ENCODE results near the gene CHD5. TPM values are rescaled to one million over a fixed set of nuclear protein-coding genes. Genes with fewer than 3 reads are reported as not detected.

CHD5 gene
- polyA plus RNA-seq, 1 donor: 2.6 TPM

- no CpG with 5 or more reads among the region's 10 CpGs for WGBS (ENCODE audit: insufficient coverage, low lambda C conversion rate)
- H3K4me1 ChIP-seq (ENCODE audit: control insufficient read depth, insufficient read depth, low read length): no peaks in the 10 kb centered on the region
- no peaks in the 10 kb centered on the region for H3K36me3 ChIP-seq (ENCODE audit: control insufficient read depth, insufficient read depth, low read length)
- peaks cover 32% of the 10 kb centered on the region for H3K27me3 ChIP-seq (ENCODE audit: control insufficient read depth, insufficient read depth, low read length)
- no peak overlapping the region for H3K4me3 ChIP-seq (ENCODE audit: low read length)
- no peak for DNase-seq
- no peak overlapping the region for H3K27ac ChIP-seq (ENCODE audit: low read length)
- H3K9me3 ChIP-seq (ENCODE audit: control insufficient read depth, low read depth, low read length): peaks cover 7% of the 10 kb centered on the region
These were observed 7.6 kb downstream of the CHD5 start for GRCh38 chr1:6172549-6172948.

GRCh38 chr1:6171548-6172124 lies 8.5 kb downstream of the CHD5 start:
- H3K4me1 ChIP-seq (ENCODE audit: control insufficient read depth, insufficient read depth, low read length): no peaks in the 10 kb centered on the region
- H3K36me3 ChIP-seq (ENCODE audit: control insufficient read depth, insufficient read depth, low read length): no peaks in the 10 kb centered on the region
- H3K27me3 ChIP-seq (ENCODE audit: control insufficient read depth, insufficient read depth, low read length): peaks cover 23% of the 10 kb centered on the region
- WGBS (ENCODE audit: insufficient coverage, low lambda C conversion rate): no CpG with 5 or more reads among the region's 10 CpGs
- no peak for DNase-seq
- no peak overlapping the region for H3K27ac ChIP-seq (ENCODE audit: low read length)
- no peak overlapping the region for H3K4me3 ChIP-seq (ENCODE audit: low read length)
- H3K9me3 ChIP-seq (ENCODE audit: control insufficient read depth, low read depth, low read length): peaks cover 7% of the 10 kb centered on the region

DNA sequence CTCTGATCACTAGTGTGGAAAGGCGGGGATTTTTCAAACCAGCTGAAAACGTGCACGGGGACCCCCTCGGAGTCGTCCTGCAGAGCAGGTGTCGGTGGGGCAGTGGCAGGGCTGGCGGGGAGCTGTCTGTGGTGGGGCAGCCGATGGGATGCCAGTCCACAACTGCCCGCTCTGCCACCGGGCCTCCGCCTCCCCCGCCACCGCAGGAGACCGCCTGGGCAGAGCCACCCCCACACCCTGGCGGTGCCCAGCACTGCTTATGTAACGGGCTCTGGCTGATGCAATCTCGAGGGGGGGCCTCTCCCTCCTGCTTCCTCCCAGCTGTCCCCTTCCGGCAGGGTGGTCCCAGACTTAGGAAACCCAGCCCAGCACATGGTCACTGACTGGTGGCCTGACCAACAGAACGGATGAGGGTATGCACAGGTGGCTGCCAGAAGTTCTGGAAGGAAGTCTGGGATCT lies 9.3 kb downstream of the CHD5 start:
- WGBS (ENCODE audit: insufficient coverage, low lambda C conversion rate): no CpG with 5 or more reads among the region's 19 CpGs
- Histone ChIP-seq H3K27ac (ENCODE audit: low read length) (no peak overlapping the region), H3K4me1 (ENCODE audit: control insufficient read depth, insufficient read depth, low read length) (no peaks in the 10 kb centered on the region), H3K36me3 (ENCODE audit: control insufficient read depth, insufficient read depth, low read length) (no peaks in the 10 kb centered on the region), H3K4me3 (ENCODE audit: low read length) (no peak overlapping the region), H3K9me3 (ENCODE audit: control insufficient read depth, low read depth, low read length) (peaks cover 7% of the 10 kb centered on the region), H3K27me3 (ENCODE audit: control insufficient read depth, insufficient read depth, low read length) (peaks cover 16% of the 10 kb centered on the region)
- DNase-seq: no peak

DNA sequence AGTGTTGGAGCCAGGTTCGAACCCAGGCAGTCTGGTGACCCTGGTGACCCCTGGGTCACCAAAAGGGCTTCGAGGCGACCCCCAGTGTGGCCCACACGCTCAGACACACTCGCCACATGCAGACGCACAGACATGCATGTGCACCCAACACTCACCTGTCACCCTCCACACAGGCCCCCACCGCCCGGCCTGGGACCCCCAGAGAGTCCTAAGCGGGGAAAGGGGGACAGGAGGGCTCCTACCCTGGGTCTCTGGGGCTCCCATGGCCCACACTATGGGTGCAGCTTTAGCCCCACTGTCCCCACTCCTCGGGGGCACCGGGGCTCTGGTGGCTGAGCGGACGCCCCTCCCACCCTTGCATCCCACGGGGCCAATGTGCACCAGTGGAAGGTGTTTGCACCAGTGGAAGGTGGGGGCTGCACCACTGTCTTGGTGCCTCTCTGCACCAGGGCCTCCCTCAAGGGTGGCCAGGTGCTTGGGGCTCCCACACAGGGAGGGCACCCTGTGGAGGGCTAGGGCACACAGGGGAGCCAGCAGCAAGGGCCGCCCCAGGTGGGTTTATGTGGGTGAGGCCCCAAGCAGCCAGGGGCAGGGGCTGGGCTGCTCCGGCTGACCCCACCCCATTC lies 9.9 kb downstream of the CHD5 start:
- Histone ChIP-seq H3K4me3 (ENCODE audit: low read length) (no peak overlapping the region), H3K27me3 (ENCODE audit: control insufficient read depth, insufficient read depth, low read length) (peaks cover 16% of the 10 kb centered on the region), H3K36me3 (ENCODE audit: control insufficient read depth, insufficient read depth, low read length) (no peaks in the 10 kb centered on the region), H3K9me3 (ENCODE audit: control insufficient read depth, low read depth, low read length) (peaks cover 3% of the 10 kb centered on the region), H3K4me1 (ENCODE audit: control insufficient read depth, insufficient read depth, low read length) (no peaks in the 10 kb centered on the region), H3K27ac (ENCODE audit: low read length) (no peak overlapping the region)
- WGBS (ENCODE audit: insufficient coverage, low lambda C conversion rate): no CpG with 5 or more reads among the region's 16 CpGs
- DNase-seq: no peak

DNA sequence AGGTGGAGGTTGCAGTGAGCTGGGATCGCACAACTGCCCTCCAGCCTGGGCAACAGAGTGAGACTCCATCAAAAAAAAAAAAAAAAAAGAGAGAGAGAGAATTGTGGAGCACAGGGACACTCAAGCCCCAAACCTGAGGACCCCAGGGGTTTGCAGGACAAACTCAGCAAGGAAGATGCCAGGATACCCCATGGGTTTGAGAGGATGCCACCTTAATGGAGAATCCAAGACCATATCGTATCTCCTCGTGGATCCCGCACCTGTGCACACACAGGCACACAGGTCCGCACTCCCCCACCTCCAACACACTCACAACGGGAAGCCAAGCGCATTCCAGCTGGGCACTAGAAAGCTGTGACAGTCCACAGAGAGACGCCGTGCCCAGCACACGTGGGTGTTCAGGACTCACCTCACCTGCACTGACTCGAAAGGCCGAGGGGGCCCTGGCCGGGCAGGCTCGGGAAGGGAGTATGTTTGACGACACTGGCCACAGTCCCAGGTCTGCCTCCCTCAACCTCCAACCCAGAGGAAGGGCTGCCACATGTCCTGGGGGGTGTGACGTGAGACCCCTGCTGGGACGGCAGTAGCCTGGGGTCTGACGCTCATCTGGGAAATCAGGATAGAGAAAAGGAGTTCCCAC lies 11.1 kb downstream of the CHD5 start:
- H3K27me3 ChIP-seq (ENCODE audit: control insufficient read depth, insufficient read depth, low read length): peaks cover 16% of the 10 kb centered on the region
- 100% methylated on average over 1 of the region's 18 CpGs for WGBS (ENCODE audit: insufficient coverage, low lambda C conversion rate)
- H3K9me3 ChIP-seq (ENCODE audit: control insufficient read depth, low read depth, low read length): no peaks in the 10 kb centered on the region
- H3K4me3 ChIP-seq (ENCODE audit: low read length): no peak overlapping the region
- DNase-seq: no peak
- H3K36me3 ChIP-seq (ENCODE audit: control insufficient read depth, insufficient read depth, low read length): no peaks in the 10 kb centered on the region
- H3K27ac ChIP-seq (ENCODE audit: low read length): no peak overlapping the region
- H3K4me1 ChIP-seq (ENCODE audit: control insufficient read depth, insufficient read depth, low read length): no peaks in the 10 kb centered on the region

- Histone ChIP-seq H3K27ac (ENCODE audit: low read length) (no peak overlapping the region), H3K9me3 (ENCODE audit: control insufficient read depth, low read depth, low read length) (no peaks in the 10 kb centered on the region), H3K36me3 (ENCODE audit: control insufficient read depth, insufficient read depth, low read length) (no peaks in the 10 kb centered on the region), H3K4me1 (ENCODE audit: control insufficient read depth, insufficient read depth, low read length) (no peaks in the 10 kb centered on the region), H3K4me3 (ENCODE audit: low read length) (no peak overlapping the region), H3K27me3 (ENCODE audit: control insufficient read depth, insufficient read depth, low read length) (peaks cover 22% of the 10 kb centered on the region)
- WGBS (ENCODE audit: insufficient coverage, low lambda C conversion rate): 94% methylated on average over 3 of the region's 34 CpGs
- no peak for DNase-seq
These were observed 12.5 kb downstream of the CHD5 start for GRCh38 chr1:6167391-6168303.

DNA sequence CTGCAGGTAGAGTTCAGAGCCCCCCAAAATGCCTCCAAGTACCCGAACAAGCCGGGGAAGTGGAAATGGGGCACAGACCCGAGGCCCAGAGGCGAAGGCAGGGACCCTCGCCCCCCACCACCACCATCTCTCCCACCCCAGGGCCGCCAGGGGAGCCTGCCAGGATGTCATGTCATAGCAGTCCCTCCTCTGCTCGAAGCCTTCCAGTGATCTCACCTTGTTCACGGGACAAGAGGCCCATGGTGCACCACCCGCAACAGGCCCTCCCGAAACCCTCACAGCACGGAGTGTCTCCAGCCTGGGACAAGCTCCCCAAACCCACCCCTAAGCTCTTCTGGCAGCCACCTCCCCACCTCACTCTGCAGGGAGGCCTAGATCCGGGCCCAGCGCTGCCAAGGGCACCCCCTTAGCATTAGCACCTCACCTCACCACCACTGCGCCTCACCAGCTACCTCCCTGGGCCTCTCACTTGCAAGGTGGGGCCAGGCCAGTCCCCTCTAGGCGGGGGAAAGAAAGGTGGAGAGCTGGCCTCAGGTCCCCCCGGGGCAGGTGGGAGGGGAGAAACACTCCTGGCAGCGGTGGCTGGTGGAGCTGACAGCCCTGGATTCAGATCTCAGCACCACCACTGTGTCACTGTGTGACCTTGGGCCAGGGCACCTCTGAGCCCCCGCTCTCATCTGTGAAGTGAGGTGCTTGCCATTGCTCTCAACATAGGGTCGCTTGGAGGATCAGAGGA lies 13.3 kb downstream of the CHD5 start:
- WGBS (ENCODE audit: insufficient coverage, low lambda C conversion rate): no CpG with 5 or more reads among the region's 19 CpGs
- Histone ChIP-seq H3K27me3 (ENCODE audit: control insufficient read depth, insufficient read depth, low read length) (peaks cover 21% of the 10 kb centered on the region), H3K9me3 (ENCODE audit: control insufficient read depth, low read depth, low read length) (no peaks in the 10 kb centered on the region), H3K4me1 (ENCODE audit: control insufficient read depth, insufficient read depth, low read length) (no peaks in the 10 kb centered on the region), H3K27ac (ENCODE audit: low read length) (no peak overlapping the region), H3K36me3 (ENCODE audit: control insufficient read depth, insufficient read depth, low read length) (no peaks in the 10 kb centered on the region), H3K4me3 (ENCODE audit: low read length) (no peak overlapping the region)
- no peak for DNase-seq

DNA sequence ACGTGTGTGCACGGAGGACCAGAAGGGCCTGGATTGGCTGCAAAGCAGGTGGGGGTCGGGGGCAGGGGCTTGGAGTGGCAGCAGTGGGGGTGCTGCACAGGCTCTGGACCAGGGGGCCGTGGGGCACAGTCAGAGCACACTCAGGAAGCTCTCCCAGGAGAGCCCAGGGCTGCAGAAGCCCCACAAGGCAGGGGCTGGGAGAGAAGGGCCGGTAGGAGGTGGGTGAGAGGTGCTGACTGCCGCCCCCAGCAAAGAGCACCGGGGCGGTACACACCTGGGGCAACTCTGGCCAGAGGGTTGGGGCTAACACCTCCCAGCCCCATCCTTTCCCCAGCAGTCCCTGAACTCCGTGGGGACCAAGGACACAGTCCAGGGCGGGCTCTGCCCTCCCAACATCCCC lies 13.9 kb downstream of the CHD5 start:
- Histone ChIP-seq H3K4me3 (ENCODE audit: low read length) (no peak overlapping the region), H3K9me3 (ENCODE audit: control insufficient read depth, low read depth, low read length) (no peaks in the 10 kb centered on the region), H3K4me1 (ENCODE audit: control insufficient read depth, insufficient read depth, low read length) (no peaks in the 10 kb centered on the region), H3K27ac (ENCODE audit: low read length) (no peak overlapping the region), H3K27me3 (ENCODE audit: control insufficient read depth, insufficient read depth, low read length) (peaks cover 24% of the 10 kb centered on the region), H3K36me3 (ENCODE audit: control insufficient read depth, insufficient read depth, low read length) (no peaks in the 10 kb centered on the region)
- no CpG with 5 or more reads among the region's 10 CpGs for WGBS (ENCODE audit: insufficient coverage, low lambda C conversion rate)
- DNase-seq: no peak

- Histone ChIP-seq H3K27ac (ENCODE audit: low read length) (no peak overlapping the region), H3K36me3 (ENCODE audit: control insufficient read depth, insufficient read depth, low read length) (no peaks in the 10 kb centered on the region), H3K27me3 (ENCODE audit: control insufficient read depth, insufficient read depth, low read length) (peaks cover 21% of the 10 kb centered on the region), H3K4me3 (ENCODE audit: low read length) (no peak overlapping the region), H3K9me3 (ENCODE audit: control insufficient read depth, low read depth, low read length) (no peaks in the 10 kb centered on the region), H3K4me1 (ENCODE audit: control insufficient read depth, insufficient read depth, low read length) (no peaks in the 10 kb centered on the region)
- WGBS (ENCODE audit: insufficient coverage, low lambda C conversion rate): no CpG with 5 or more reads among the region's 12 CpGs
- DNase-seq: no peak
These were observed 14.6 kb downstream of the CHD5 start for GRCh38 chr1:6165441-6165985.

Data from large intestine (tissue), 3 donors.